Stomach (tissue), 9 donors: ENCODE data around the gene ABCC10. TPM values are rescaled to one million over a fixed set of nuclear protein-coding genes. Genes with fewer than 3 reads are reported as not detected.
A peak's percentile ranks its signal among the peaks of the same experiment; 100 is the strongest.

ENCODE experiments used
- DNase-seq, 2 donors: peaks; one replicate each; pipeline versions ENCODE4 v3.0.0 to v3.0.0-alpha.2; 2013 to 2019
- H3K27ac ChIP-seq, 5 donors: fragments of 200-600 bp in 4 of 5; sonication (generic) in 4 of 5; one replicate each; pipeline ENCODE4 v1.5.1; 2013 to 2019; ENCODE audit warnings: mild to moderate bottlenecking in 1 of 5, moderate library complexity in 1 of 5
- H3K27me3 ChIP-seq, 3 donors: fragments of 200-600 bp; sonication (generic); one replicate each; pipeline ENCODE4 v1.5.1; 2017 to 2019; ENCODE audit warnings: mixed run types in 1 of 3
- H3K36me3 ChIP-seq, 4 donors: fragments of 200-600 bp; sonication (generic); 1 replicate in 3 of 4; 2 replicates in 1 of 4; pipeline ENCODE4 v1.5.1; 2016 to 2019
- H3K4me1 ChIP-seq, 4 donors: fragments of 200-600 bp; sonication (generic); one replicate each; pipeline ENCODE4 v1.5.1; 2016 to 2019
- H3K4me3 ChIP-seq, 4 donors: fragments of 200-600 bp; sonication (generic) in 3 of 4; one replicate each; pipeline ENCODE4 v1.5.1; 2016 to 2019; ENCODE audit warnings: mild to moderate bottlenecking in 1 of 4
- H3K9me3 ChIP-seq, 4 donors: fragments of 200-600 bp; sonication (generic); one replicate each; pipeline ENCODE4 v1.5.1; 2016 to 2019
- EP300 ChIP-seq: sonication (generic); formaldehyde crosslinking; IDR thresholded peaks from one replicate; pipeline ENCODE4 v1.6.1; 2017; ENCODE audit warnings: antibody characterized with exemption
- POLR2A ChIP-seq, 4 donors: fragments of 450-650 bp; IDR thresholded peaks; one replicate each; pipeline ENCODE4 v1.6.1; 2016; ENCODE audit warnings: antibody characterized with exemption in 4 of 4, control low read depth in 2 of 4, mild to moderate bottlenecking in 1 of 4, moderate library complexity in 1 of 4
- POLR2AphosphoS5 ChIP-seq, 3 donors: sonication (generic); formaldehyde crosslinking; IDR thresholded peaks; one replicate each; pipeline ENCODE4 v1.6.1; 2016; ENCODE audit warnings: antibody characterized with exemption in 3 of 3
- WGBS, 5 donors: extraction: QIAGEN DNeasy Blood & Tissue Kit in 3 of 5; methylation state at CpG; one replicate each; pipeline versions ENCODE4 v1.1.5 to v1.1.7; 2013 to 2018; 5-methylcytosine and 5-hydroxymethylcytosine counted together
- intact Hi-C: fragments of 100-400 bp; cut with DNase I; formaldehyde crosslinking; loops from one replicate; pipeline ENCODE4 v1.15.1; 2023; ENCODE audit warnings: low total_unique reads
- polyA plus RNA-seq, 3 donors: library from polyadenylated mRNA; stranded (reverse); fragments of 200-250 nt; gene quantifications; one replicate each; pipeline ENCODE4 v1.2.3, GENCODE V29; 2013
- total RNA-seq, 5 donors: library from RNA; depleted of rRNA; stranded (reverse); fragments of >200 nt; gene quantifications; one replicate each; pipeline versions ENCODE4 v1.1.0 to v1.2.3, GENCODE V29; 2014 to 2016
- TF ChIP-seq, protein P1 (sequence below), 7 experiments: fragments of 450-650 bp in 4 of 7; fragments of 200-600 bp in 3 of 7; sonication (generic) in 3 of 7; IDR thresholded peaks; one replicate each; pipeline ENCODE4 v1.5.1; 2016 to 2019; ENCODE audit warnings: antibody characterized with exemption in 7 of 7, control low read depth in 2 of 7, mild to moderate bottlenecking in 1 of 7
- donor health status: healthy with polysubstance abuse.
- donor health status: Bipolar disorder and iron deficiency.
- donor health status: healthy.

ABCC10 gene
- total and polyA plus RNA-seq, 8 donors = 7.9 to 67.4 (median 29.6) TPM

- 85 to 94% (median 89%) methylated on average over 6 of the region's 6 CpGs for WGBS, 5 donors
- DNase-seq = no peak
- TF ChIP-seq, protein P1, sequence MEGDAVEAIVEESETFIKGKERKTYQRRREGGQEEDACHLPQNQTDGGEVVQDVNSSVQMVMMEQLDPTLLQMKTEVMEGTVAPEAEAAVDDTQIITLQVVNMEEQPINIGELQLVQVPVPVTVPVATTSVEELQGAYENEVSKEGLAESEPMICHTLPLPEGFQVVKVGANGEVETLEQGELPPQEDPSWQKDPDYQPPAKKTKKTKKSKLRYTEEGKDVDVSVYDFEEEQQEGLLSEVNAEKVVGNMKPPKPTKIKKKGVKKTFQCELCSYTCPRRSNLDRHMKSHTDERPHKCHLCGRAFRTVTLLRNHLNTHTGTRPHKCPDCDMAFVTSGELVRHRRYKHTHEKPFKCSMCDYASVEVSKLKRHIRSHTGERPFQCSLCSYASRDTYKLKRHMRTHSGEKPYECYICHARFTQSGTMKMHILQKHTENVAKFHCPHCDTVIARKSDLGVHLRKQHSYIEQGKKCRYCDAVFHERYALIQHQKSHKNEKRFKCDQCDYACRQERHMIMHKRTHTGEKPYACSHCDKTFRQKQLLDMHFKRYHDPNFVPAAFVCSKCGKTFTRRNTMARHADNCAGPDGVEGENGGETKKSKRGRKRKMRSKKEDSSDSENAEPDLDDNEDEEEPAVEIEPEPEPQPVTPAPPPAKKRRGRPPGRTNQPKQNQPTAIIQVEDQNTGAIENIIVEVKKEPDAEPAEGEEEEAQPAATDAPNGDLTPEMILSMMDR (IDR thresholded peaks at IDR 0.05) = no peak
- no peak for TF ChIP-seq POLR2A (IDR thresholded peaks at IDR 0.05)
- TF ChIP-seq POLR2AphosphoS5 (IDR thresholded peaks at IDR 0.05) = no peak
- no peak for TF ChIP-seq EP300
- Histone ChIP-seq H3K27ac (no peak overlapping the region), H3K36me3 (peaks cover 0 to 4% (median 0%) of the 10 kb centered on the region in 4 donors), H3K27me3 (no peaks in the 10 kb centered on the region), H3K4me1 (peaks cover 24 to 43% (median 38%) of the 10 kb centered on the region in 4 donors), H3K4me3 (no peak overlapping the region), H3K9me3 (no peaks in the 10 kb centered on the region)
- intact Hi-C loops = no loop called here
Observed at GRCh38 chr6:43475516-43475915, 48.2 kb downstream of the ABCC10 start.

- peak overlapping the region in 4 of 5 donors; percentile 87 to 89 (median 87) for H3K27ac ChIP-seq
- H3K27me3 ChIP-seq = no peaks in the 10 kb centered on the region
- TF ChIP-seq, protein P1 (IDR thresholded peaks at IDR 0.05) = no peak
- no peak for TF ChIP-seq EP300
- no peak for TF ChIP-seq POLR2A (IDR thresholded peaks at IDR 0.05)
- TF ChIP-seq POLR2AphosphoS5 (IDR thresholded peaks at IDR 0.05) = no peak
- no peak for DNase-seq
- H3K4me3 ChIP-seq = peak overlapping the region; percentile 61 to 81 (median 73)
- H3K36me3 ChIP-seq = peaks cover 0 to 6% (median 0%) of the 10 kb centered on the region in 4 donors
- peaks cover 19 to 47% (median 41%) of the 10 kb centered on the region in 4 donors for H3K4me1 ChIP-seq
- 22 to 44% (median 23%) methylated on average over 2 of the region's 2 CpGs for WGBS, 5 donors
- intact Hi-C loops = no loop called here
- no peaks in the 10 kb centered on the region for H3K9me3 ChIP-seq
Observed at GRCh38 chr6:43476746-43477145, 49.4 kb downstream of the ABCC10 start.

DNA sequence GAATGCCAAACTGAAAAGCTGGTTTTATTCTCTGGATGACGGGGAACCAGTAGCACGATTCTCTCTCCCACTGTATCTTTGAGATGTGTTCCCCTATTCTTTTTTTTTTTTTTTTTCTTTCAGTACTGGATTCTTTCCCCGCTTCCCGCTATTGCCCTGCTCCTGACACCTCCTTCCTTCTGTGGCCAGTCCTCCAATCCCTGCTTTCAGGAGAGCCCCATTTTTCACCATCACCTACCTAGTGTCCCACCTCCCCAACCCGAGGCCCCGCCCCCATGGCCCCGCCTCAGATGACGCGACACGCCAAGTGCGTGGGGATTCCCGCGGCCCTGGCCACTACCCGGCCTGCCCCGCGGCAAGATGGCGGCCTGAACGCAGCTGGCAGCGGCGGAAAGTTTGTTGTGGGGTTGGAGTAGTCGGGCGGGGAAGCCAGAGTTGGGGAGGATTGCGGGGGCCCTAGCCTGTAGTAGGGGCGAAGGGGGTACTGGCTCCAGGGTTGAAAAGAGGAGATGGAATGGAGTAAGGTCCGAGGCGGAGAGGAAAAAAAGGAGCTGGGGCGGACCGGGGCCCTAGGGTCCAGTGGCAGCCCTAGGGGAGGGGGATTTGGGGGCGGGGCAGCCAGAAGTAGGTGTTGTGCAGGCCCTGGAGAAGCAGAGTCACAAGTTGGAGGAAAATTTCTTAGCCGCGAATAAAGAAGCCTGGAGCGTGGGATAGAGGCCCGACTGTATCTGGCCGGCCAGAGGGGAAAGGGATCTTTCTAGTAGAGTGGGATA, 50.1 kb downstream of the ABCC10 start, which contains the start of gene TJAP1:
TSS of gene TJAP1 (plus strand) at position 336 of the 773 bp plus-strand sequence. CDS start 21,432 bp downstream, outside the sequence.
- Histone ChIP-seq H3K4me3 (peak within 1 kb of the TSS; percentile 61 to 81 (median 73)), H3K4me1 (peaks cover 19 to 53% (median 43%) of the 10 kb centered on the region in 4 donors), H3K9me3 (no peaks in the 10 kb centered on the region), H3K27ac (peak within 1 kb of the TSS; percentile 63 to 89 (median 87)), H3K27me3 (no peaks in the 10 kb centered on the region), H3K36me3 (peaks cover 0 to 6% (median 0%) of the 10 kb centered on the region in 4 donors)
- TF ChIP-seq POLR2AphosphoS5 (IDR thresholded peaks at IDR 0.05) (peak; percentile 96), POLR2A (IDR thresholded peaks at IDR 0.05) (peak in 1 of 4 donors; percentile 38), EP300 (no peak)
- TF ChIP-seq, protein P1 (IDR thresholded peaks at IDR 0.05) = no peak
- intact Hi-C loops = no loop called here
- peak; percentile 95 to 97 for DNase-seq
- WGBS, 5 donors = 1 to 2% (median 1%) methylated on average over 32 to 34 of the region's 34 CpGs

GRCh38 chr6:43478008-43478372, 50.6 kb downstream of the ABCC10 start:
- Histone ChIP-seq H3K4me3 (peak overlapping the region; percentile 61 to 81 (median 73)), H3K4me1 (peaks cover 19 to 53% (median 43%) of the 10 kb centered on the region in 4 donors), H3K9me3 (no peaks in the 10 kb centered on the region), H3K27me3 (no peaks in the 10 kb centered on the region), H3K36me3 (peaks cover 0 to 6% (median 0%) of the 10 kb centered on the region in 4 donors), H3K27ac (peak overlapping the region; percentile 63 to 89 (median 87))
- TF ChIP-seq, protein P1 (IDR thresholded peaks at IDR 0.05) = no peak
- TF ChIP-seq POLR2A (IDR thresholded peaks at IDR 0.05) = no peak
- no peak for TF ChIP-seq POLR2AphosphoS5 (IDR thresholded peaks at IDR 0.05)
- no peak for TF ChIP-seq EP300
- no peak for DNase-seq
- intact Hi-C loops = no loop called here
- WGBS, 5 donors = 5 to 13% (median 12%) methylated on average over 3 of the region's 3 CpGs
